K562 (cell line): ENCODE results near the gene CCNK.

Experiments used
- ARID4B ChIP-seq: sonication (generic); formaldehyde crosslinking; IDR thresholded peaks from 2 replicates; pipeline ENCODE4 v1.8.0; 2022; ENCODE audit warnings: mild to moderate bottlenecking, missing genetic modification reagents
- JUND ChIP-seq, 2 experiments: IDR thresholded peaks; 2 replicates in 1 of 2; 3 replicates in 1 of 2; pipeline ENCODE4 v1.6.1; 2011; ENCODE audit warnings: borderline replicate concordance in 2 of 2, low read depth in 2 of 2, low read length in 2 of 2, improper control_type of control experiment in 1 of 2, missing biosample characterization in 1 of 2, missing genetic modification characterization in 1 of 2, missing genetic modification reagents in 1 of 2
- SMAD4 ChIP-seq: fragments of 250-450 bp; sonication (Bioruptor Pico); conservative IDR thresholded peaks from 2 replicates; pipeline ENCODE4 v1.8.0; 2021; ENCODE audit warnings: inconsistent platforms, mild to moderate bottlenecking, moderate library complexity
- TAF15 ChIP-seq: fragments of 200-400 bp; formaldehyde crosslinking; IDR thresholded peaks from 2 replicates; pipeline ENCODE4 v1.6.1; 2017; ENCODE audit warnings: mild to moderate bottlenecking, low read depth, low read length, moderate library complexity
- ZNF146 ChIP-seq: IDR thresholded peaks from one replicate; pipeline ENCODE4 v1.6.1; 2018; ENCODE audit warnings: missing compliant biosample characterization; ENCODE audit not compliant: unreplicated experiment

GRCh38 chr14:99523704-99524055, 42.5 kb downstream of the CCNK start:
- TF ChIP-seq TAF15 (no peak), ARID4B (no peak), ZNF146 (no peak), SMAD4 (CRISPR knock-in tag) (no peak), JUND (IDR thresholded peaks at IDR 0.05; ENCODE audit: borderline replicate concordance, low read depth, low read length) (no peak), JUND (tag; IDR thresholded peaks at IDR 0.05; ENCODE audit: borderline replicate concordance, low read depth, low read length) (no peak)
